Activated CD4-positive, alpha-beta T cell treated with anti-CD3 and anti-CD28 coated beads for 48 hours (primary cell): ENCODE data around the gene TTC28.
A peak's percentile ranks its signal among the peaks of the same experiment; 100 is the strongest.
"Not testable (repeated sequence)": the region's sequence is repeated elsewhere in the genome, so short reads cannot be mapped to it uniquely, and the experiment has no call there.

Experiments used
- DNase-seq: peaks from one replicate; pipeline ENCODE4 v3.0.0-alpha.2; 2020

TTC28 gene

DNA sequence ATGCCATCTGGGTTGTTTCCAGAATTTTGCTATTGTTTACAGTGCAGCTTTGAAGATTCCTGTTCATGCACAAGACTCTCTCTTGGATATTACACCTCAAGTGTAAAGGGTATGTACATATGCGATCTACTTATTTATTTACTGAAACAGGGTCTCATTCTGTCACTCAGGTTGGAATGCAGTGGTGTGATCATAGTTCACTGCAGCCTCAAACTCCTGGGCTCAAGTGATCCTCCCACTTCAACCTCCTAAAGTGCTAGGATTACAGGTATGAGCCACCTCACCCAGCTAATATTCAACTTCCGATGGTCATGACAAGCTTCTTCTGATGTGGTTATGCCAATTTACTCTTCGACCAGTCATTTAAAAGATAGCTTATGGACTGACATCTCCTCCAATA is 602.5 kb downstream of the TTC28 start:
- no peak for DNase-seq

DNA sequence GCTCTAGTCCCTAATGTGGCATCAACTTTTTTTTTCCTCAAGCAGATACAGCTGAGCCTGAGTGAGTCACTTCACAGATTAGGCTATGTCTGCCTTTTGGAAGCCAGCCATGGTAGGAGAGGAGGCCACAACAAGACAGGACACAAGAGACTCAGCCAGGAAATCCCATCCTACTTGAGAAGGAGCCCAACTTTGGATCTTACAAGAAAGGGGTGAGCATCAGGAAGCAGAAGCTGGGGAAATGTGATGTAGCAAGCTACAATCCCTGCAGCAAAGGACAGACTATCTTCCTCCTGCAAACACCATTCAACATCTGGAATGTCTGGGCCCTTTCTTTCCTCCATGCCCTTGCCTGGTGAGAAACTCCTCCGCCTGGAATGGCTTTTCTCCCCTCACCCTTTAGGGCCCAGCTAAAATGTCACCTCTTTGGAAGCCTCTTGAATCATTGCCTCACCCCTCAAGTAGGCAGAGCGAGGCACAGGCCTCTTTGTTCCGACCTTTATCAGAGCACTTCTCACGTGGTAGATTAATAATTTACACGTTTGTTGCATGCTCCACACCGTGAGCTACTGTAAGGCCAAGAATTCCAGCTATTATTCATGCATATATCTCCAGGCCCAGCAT is 604.2 kb downstream of the TTC28 start:
- DNase-seq = no peak

DNA sequence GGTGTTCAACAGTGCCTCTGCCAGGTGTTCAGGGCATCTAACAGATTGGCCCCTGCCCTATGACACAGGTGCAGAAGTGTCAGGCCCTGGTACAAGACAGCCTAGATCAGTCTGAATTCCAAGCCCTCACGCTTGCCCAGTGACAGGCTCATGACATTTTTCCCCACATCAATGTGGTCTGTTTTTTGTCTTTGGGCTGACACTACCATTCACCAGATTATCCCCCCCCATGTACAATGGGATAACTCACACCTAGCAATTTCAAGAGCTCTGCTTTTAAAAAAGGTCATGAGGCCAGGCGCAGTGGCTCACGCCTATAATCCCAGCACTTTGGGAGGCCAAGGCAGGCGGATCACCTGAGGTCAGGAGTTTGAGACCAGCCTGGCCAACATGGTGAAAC is 605.1 kb downstream of the TTC28 start:
- no peak for DNase-seq

DNA sequence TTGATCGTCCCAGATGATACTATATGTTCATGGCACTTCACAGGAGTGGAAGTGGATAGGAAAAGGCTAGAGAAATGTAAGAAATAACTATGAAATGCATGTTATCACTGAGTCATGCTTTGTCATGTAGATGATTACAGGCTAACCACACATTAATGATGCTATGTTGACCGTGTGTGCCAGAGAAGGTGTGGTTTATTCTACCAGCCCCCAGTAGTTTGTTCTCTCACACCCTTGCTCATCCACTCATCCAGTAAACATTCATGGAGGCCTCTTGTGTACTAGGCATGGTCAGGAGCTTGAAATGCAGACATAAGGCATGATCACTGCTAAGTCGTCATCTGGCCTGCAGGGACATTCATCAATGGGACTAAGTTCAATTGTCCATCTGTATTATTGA is 607.6 kb downstream of the TTC28 start:
- DNase-seq = no peak

DNA sequence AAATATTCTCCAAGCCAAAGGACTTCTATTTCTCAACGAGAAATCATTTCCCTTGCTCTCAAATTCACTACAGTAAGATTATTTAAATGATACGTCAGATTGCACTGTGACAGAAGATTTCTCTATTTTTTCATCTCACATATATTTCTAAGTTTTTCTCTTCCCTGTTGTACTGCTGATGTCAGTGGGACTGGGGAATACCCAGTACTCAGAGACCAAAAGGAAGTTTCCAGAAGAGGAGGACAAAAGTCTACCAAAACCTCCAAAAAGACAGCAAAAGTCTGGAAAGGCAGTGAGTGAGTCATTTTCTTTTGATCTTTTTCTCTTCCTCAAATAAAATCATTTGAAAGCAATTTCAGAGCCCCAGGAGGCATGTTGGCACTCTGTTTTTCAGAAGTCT is 610.8 kb downstream of the TTC28 start:
- DNase-seq = no peak

DNA sequence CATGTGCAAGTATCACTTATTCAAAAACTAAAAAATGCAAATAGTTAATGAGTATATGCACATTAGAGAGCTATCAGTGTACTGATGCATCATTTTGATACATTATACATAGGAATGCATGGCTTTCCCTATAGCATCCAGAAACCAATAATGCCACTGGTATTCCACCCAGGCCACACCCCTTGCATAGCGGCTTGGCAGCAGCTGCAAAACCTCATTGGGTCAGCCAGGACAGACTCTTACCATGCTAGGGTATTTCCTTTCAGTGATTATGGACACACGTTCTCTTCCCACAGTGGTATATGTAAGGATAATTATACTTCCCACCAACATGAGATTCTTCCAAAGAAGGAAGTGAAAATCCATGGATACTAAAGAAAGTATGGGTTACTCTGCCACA is 614.7 kb downstream of the TTC28 start:
- DNase-seq = no peak

DNA sequence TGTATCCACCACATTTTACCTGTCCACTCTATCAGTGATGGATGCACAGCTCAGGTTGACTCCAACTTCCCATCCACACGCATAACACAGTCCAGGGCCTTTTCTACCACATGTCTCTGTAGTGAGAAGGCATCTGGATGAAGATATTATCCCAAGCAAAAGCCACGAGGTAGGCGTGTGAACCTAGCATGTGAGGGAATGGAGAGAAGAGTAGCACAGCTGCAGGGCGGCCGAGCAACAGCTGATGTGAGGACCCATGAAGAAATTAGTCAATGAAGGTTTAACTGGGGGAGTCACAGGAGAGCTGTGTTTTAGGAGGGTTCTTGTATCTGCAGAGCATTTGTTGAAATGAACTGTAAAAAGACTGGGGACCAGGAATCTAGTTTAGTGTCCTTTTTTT is 616.0 kb downstream of the TTC28 start:
- DNase-seq = no peak

DNA sequence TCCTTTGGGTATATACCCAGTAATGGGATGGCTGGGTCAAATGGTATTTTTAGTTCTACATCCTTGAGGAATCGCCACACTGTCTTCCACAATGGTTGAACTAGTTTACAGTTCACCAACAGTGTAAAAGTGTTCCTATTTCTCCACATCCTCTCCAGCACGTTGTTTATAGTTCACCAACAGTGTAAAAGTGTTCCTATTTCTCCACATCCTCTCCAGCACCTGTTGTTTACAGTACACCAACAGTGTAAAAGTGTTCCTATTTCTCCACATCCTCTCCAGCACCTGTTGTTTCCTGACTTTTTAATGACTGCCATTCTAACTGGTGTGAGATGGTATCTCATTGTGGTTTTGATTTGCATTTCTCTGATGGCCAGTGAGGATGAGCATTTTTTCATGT is 619.0 kb downstream of the TTC28 start:
- not testable (repeated sequence) for DNase-seq

DNA sequence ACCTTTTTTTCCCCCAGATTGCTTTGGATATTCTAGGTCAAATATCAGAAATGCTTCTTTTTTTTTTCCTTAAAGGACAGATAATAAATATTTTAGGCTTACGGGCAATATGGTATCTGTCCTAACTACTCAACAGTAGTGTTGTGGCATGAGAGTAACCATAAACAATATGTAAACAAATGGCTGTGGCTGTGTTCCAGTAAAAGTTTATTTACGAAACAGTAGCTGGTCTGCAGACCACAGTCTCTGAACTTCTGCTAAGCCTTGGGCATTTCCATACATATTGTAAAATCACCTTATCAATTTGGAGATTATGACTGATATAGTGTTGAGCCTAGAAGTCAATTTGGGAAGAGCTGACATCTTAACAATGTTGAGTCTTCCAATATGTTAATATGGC is 621.6 kb downstream of the TTC28 start:
- no peak for DNase-seq

DNA sequence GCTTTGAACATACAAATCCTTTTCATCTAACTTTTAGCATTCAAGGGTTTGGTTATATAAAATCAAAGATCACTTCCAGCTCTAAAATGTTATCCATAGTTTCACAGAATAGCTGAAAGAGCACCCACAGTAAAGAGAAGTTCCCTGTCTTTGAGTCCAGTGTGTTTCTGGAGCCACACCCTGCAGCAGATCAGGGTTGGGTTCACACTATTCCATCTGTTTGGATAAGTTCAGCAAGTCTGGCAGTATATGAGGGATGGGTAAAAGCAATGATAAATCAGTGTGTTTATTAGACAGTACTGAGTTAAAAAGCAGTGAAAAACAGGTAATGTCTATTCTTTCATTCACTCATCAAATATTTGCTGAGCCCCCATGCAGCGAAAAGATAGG is 624.8 kb downstream of the TTC28 start:
- no peak for DNase-seq

DNA sequence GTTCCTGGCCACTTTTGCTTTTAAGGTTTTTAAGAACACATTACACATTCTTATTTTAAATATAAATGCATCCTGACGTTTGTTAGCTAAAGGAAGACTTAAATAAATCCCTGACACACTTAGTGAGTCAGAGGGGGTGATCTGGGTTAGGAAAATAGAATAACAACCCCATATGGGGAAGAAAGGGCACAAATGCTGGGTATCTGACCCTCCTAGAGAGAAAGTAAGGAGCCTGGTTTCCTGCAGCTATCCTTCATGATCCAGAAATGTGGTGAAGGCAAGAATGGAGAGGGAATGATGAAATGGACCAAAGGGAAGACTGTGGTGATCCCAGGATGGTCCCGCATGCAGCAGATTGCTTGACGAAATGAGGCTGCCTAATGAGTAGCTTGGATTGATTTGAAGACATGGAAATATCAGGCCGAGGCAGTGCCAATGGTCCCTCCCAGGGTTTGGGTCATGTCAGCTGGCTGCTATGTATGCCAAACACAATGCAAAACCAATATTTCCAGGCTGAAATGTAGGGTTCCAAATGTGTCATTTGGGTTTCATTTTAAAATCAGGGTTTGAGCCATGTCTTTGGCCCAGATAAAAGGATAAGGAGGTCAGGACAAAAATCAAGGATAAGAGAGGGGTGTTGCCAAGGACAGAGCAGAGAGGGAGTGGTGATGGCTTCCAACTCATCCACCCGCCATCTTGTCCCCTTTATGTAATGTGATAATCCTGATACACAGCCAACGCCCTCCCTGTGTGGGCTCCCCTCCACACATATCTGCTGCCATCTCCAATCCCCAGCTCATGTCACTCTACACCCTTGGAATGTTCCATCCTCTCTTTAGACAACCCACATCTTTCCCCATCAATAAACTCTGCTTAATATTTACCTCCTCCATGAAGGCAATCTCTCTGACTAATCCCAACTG is 625.5 kb downstream of the TTC28 start:
- no peak for DNase-seq

DNA sequence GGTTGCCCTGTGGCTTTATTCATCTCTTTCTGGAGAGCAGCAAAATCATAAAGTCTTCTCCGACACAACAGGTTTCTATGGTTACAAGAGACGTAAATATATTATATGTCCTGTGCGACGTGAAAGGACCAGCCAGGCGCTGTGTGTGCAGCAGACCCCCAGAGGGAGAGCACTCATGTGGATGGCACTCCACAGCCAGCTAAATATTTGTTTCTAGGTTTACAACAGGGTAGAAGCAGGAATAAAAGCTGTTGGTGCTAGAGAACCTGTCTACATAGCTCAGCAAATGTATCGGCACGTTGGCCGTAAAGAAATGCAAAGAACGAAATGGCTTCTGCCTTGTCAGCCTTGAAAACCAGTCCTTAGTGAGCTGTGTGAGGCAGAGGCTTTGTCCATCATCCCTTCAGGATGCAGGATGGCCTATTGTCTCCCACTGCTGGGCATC is 626.8 kb downstream of the TTC28 start:
- no peak for DNase-seq

DNA sequence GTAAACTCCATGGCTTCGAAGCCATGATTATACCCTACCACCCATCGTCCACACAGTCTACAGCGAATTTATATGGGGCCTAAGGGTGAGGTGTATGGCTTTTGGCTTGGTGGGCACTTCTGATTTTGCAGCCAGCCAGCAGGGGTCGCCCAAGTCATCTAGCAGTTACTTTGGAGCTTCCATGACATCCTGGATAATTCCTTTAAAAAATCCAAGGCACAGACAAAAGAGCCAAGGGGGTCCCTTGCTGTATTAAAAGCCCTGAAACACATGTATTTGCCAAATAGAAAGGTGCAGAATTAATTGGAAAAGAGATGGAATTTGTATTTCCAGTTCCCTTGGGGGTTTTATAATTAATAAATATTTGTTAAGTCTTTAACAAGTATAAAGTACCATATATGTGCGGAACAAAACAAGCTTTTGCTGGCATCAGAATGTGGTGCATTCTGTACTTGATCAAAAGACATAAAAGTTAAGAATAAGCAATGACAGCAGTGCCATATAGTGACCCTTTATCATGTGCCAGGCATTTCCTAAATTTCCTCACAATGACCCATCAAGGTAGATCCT is 627.8 kb downstream of the TTC28 start:
- peak; percentile 50 for DNase-seq

DNA sequence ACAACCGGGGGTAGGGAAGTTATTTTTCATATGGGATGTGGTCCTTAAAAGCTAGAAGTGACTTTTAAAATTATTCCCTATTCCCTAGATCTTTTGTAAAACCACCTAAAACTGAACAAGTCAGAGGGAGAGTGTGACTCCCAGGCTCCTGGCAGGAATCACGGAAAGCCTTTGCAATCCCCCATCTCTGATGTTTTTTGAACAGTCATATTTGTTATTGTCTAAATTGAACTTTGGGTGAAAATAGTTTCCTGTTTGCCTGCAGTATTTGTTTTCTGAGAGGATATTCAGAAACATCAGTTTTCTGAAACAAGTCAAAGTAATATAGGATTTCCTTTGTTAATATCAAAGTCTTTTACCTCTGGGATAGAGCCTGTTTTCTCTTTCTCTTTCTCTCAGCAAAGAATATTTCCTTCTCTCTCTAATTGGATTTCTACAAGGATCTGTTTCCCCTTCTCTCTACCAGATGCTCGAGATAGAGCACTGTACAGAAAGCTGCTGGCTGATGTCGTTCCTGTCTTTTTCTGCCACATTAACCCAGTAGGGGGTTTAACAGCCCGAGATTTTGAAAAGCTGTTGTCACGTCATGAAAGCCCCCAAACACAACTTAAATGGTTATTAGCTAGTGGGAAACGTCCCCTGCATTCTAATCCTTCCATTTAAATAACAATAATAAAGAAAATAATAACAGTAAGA is 628.4 kb downstream of the TTC28 start:
- DNase-seq = no peak

DNA sequence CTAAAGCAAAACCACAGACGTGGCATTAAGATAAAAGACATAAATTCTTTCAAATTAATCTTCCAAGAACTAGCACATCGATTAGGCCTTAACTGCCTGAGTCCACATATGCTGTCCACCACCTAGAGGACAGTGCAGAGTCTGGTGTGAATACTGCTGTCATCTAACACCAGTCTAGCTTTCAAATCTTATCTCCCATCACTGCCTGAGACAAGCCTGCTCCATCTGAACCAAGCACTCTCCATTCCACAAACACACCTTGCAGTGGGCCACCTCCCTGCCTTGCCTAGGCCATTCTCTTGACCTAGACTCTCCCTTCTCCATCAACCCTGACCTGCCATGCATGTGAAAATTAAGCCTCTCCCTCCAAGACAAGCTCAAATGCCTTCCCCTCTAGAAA is 631.1 kb downstream of the TTC28 start:
- DNase-seq = no peak

DNA sequence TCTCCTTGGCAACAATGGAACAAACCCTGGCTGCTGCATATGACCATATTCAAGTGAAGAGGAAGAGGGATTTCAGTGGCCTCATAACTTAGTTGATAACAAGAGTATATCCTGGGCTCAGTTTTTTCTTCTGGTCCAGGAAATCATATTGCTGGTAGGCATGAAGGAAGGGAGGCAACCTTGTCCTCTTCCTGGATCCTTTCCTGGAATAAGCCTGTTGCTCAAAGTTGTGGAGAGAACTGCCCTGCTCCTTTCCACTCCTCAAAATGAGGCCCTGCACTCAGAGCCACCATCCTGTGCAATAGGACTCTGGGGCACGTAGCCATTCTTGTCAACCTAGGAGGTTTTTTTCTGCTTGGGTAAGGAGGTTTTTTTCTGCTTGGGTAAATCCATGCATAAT is 631.9 kb downstream of the TTC28 start:
- no peak for DNase-seq

DNA sequence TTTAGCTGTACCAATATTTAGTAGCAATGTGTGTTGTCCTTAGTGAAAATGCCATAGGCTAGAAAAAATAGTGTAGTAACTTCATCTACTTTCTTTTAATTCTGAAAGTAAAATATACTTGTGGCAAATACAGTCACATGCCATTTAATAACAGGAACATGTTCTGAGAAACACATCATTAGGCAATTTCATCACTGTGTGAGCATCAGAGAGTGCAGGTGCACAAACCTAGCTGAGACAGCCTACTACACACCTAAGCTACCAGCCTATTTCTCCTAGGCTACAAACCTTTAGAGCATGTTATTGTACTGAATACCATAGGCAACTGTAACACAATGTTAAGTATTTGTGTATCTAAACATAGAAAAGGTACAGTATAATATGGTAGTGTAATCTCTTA is 633.5 kb downstream of the TTC28 start:
- no peak for DNase-seq

DNA sequence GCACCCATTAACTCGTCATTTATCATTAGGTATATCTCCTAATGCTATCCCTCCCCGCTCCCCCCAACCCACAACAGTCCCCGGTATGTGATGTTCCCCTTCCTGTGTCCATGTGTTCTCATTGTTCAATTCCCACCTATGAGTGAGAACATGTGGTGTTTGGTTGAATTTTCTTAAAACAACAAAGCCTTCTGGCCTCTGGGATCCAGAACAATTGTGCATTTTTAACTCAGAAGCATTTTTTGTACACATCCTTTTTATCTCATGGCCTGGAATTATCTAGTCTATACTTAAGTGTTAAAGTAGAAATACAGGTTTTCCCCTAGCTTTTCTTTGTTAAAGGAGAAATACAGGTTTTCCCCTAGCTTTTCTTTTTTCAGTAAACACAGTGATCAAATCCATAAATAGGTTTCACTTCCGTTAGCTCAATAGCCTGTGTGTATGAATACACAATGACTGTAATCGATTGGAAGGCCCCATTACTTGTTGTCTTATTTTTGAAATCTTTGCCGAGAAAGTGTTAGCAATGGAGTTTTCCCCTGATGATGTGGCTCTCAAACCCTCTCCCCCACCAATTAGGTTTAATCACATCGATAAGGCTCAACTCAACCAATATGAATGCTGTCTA is 635.0 kb downstream of the TTC28 start:
- DNase-seq = no peak

DNA sequence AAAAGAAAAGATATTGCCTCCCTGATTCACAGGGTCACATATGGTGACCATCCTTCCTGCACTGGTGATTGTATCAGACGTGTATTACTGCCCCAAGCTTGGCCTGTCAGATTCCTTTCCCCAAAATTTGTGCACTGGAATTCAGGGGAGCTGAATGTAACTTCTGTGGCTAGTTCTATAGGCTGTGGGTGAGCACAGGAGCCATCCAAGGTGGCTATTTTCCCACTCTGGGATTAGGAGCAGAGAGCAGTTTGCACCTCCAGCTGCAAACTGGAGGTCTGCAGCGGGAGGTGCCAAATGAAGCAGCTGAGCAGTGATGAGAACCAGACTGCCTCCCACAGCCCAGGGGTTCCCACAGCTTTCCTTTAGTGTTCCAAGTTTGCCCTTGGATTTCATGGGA is 636.4 kb downstream of the TTC28 start:
- DNase-seq = no peak

DNA sequence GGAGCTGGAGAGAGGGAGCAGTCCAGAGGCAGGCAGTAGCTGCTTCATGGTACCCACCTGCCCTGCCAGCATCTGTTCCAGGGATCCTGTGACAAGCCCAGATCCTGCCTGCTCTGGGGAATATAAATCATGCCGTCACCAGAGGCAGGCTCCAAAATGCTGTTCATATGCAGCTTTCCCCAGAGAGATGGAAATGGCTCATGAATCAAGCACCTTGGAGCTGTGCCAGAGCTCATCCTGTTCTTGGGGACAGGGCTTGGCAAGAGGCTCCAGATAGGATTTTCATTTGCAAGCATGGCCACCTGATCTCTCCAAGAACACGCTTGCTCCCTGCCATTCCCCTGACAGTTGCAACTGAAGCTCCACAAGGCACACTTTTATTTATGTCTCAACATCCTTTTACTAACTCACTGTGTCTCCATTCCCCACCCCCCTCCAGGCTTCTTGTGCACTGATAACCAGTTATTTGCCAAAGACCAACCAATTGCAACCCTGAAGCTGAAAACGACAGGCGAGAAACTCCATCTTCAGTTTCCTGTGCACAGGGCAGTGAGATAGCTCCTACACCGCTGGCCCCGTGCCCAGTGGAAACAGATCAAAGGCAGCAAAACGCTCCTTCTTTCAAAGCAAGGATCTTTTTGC is 644.8 kb downstream of the TTC28 start:
- DNase-seq = peak; percentile 32

DNA sequence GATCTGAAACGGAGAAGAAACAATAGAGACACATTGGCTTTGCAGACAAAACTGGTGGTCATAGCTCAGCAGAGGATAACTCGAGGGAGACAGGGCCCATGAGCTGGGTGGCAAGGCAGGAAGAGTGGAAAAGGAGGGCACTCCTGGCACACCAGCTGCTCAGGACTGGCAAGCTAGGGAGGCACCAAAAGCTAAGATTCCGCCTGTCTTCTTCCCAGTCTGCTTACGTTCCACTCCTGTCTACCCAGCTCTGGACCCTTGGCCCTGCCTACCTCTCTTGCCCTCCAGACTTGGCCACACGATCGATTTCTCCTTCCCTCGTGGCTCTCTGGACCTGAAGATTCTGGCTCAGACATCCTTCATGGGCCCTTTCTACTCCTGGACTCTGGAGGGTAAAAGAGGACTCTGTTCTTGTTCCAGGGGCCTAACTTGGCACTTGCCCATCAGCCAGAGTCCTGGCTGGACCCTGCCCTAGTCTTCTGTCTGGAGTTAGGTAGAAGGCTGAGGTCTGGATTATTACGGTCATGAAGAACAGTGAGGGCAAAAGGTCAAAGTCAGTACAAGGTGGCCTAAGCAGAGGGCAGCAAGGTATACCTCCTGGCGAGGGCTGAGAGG is 645.4 kb downstream of the TTC28 start:
- DNase-seq = no peak

DNA sequence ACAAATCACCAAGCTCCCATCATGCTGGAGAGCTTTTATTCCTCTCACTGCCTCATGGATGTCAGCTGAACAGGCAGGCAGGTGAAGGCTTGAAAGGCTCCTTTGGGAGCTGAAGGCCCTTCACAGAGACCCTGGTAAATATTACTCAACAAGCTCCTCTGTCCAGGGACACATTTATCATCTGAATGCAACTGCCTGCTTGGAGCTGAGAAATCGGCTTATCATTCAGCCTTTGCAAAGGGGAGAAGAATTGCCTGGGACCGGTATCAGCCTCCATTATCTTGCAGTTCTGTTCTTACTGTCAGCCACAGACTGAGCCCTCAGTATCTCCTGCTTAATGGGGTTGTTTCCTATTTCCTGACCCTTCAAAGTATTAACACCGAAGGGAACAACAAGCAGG is 646.8 kb downstream of the TTC28 start:
- DNase-seq = no peak
